ENCODE measurements around the gene PIM2. TPM values are rescaled to one million over a fixed set of nuclear protein-coding genes. Genes with fewer than 3 reads are reported as not detected.

The PIM2 gene
- total and polyA plus RNA-seq, 4 donors, result 14.8 to 36.5 (median 24.5) TPM

- no peak for TF ChIP-seq CTCF (IDR thresholded peaks at IDR 0.05; ENCODE audit: control extremely low read depth, extremely low read depth)
- peaks cover 0 to 7% (median 3%) of the 10 kb centered on the region in 4 donors for H3K36me3 ChIP-seq (ENCODE audit: control insufficient read depth in 4 of 4, insufficient read depth in 4 of 4, low read length in 4 of 4)
- peaks cover 0 to 7% (median under 1%) of the 10 kb centered on the region in 4 donors for H3K9me3 ChIP-seq (ENCODE audit: control insufficient read depth in 4 of 4, insufficient read depth in 3 of 4, low read length in 3 of 4)
- WGBS, 2 donors, result 55 to 64% methylated on average over 9 of the region's 9 CpGs
- H3K4me1 ChIP-seq (ENCODE audit: control insufficient read depth in 5 of 5, insufficient read depth in 5 of 5, low read length in 5 of 5), result peaks cover 0 to 12% (median 3%) of the 10 kb centered on the region in 5 donors
- H3K27me3 ChIP-seq (ENCODE audit: control insufficient read depth in 3 of 3, insufficient read depth in 3 of 3, low read length in 2 of 3), result no peaks in the 10 kb centered on the region
- ATAC-seq (ENCODE audit: insufficient read depth, low FRiP score), result no peak
- H3K4me3 ChIP-seq, result no peak overlapping the region
- peak in 2 of 3 donors; percentile 40 to 41 for DNase-seq
- H3K9ac ChIP-seq (ENCODE audit: insufficient read depth in 1 of 2, low read length in 2 of 2), result peak overlapping the region; percentile 81 to 89
- H3K27ac ChIP-seq (ENCODE audit: low read depth in 1 of 2, low read length in 1 of 2), result peak overlapping the region; percentile 92 to 94
Observed at GRCh38 chrX:48896611-48897011, 22.2 kb downstream of the PIM2 start.

GRCh38 chrX:48894891-48895290, 23.9 kb downstream of the PIM2 start:
- H3K27ac ChIP-seq (ENCODE audit: low read depth in 1 of 2, low read length in 1 of 2), result no peak overlapping the region
- 74 to 92% methylated on average over 6 of the region's 6 CpGs for WGBS, 2 donors
- no peak overlapping the region for H3K9ac ChIP-seq (ENCODE audit: insufficient read depth in 1 of 2, low read length in 2 of 2)
- H3K27me3 ChIP-seq (ENCODE audit: control insufficient read depth in 3 of 3, insufficient read depth in 3 of 3, low read length in 2 of 3), result no peaks in the 10 kb centered on the region
- peaks cover 0 to 12% (median 3%) of the 10 kb centered on the region in 5 donors for H3K4me1 ChIP-seq (ENCODE audit: control insufficient read depth in 5 of 5, insufficient read depth in 5 of 5, low read length in 5 of 5)
- no peak for ATAC-seq (ENCODE audit: insufficient read depth, low FRiP score)
- DNase-seq, result no peak
- TF ChIP-seq CTCF (IDR thresholded peaks at IDR 0.05; ENCODE audit: control extremely low read depth, extremely low read depth), result no peak
- peaks cover 0 to 7% (median under 1%) of the 10 kb centered on the region in 4 donors for H3K9me3 ChIP-seq (ENCODE audit: control insufficient read depth in 4 of 4, insufficient read depth in 3 of 4, low read length in 3 of 4)
- H3K36me3 ChIP-seq (ENCODE audit: control insufficient read depth in 4 of 4, insufficient read depth in 4 of 4, low read length in 4 of 4), result peaks cover 0 to 3% (median under 1%) of the 10 kb centered on the region in 4 donors
- H3K4me3 ChIP-seq, result no peak overlapping the region

- Histone ChIP-seq H3K9me3 (ENCODE audit: control insufficient read depth in 4 of 4, insufficient read depth in 3 of 4, low read length in 3 of 4) (peaks cover 0 to 7% (median under 1%) of the 10 kb centered on the region in 4 donors), H3K36me3 (ENCODE audit: control insufficient read depth in 4 of 4, insufficient read depth in 4 of 4, low read length in 4 of 4) (peaks cover 0 to 3% (median under 1%) of the 10 kb centered on the region in 4 donors), H3K27me3 (ENCODE audit: control insufficient read depth in 3 of 3, insufficient read depth in 3 of 3, low read length in 2 of 3) (no peaks in the 10 kb centered on the region), H3K4me1 (ENCODE audit: control insufficient read depth in 5 of 5, insufficient read depth in 5 of 5, low read length in 5 of 5) (peaks cover 0 to 12% (median 3%) of the 10 kb centered on the region in 5 donors), H3K9ac (ENCODE audit: insufficient read depth in 1 of 2, low read length in 2 of 2) (no peak overlapping the region), H3K27ac (ENCODE audit: low read depth in 1 of 2, low read length in 1 of 2) (no peak overlapping the region), H3K4me3 (no peak overlapping the region)
- TF ChIP-seq CTCF (IDR thresholded peaks at IDR 0.05; ENCODE audit: control extremely low read depth, extremely low read depth), result no peak
- 79 to 100% methylated on average over 10 to 16 of the region's 16 CpGs for WGBS, 2 donors
- ATAC-seq (ENCODE audit: insufficient read depth, low FRiP score) (no peak), DNase-seq (no peak)
Observed at GRCh38 chrX:48893556-48894348, 25.1 kb downstream of the PIM2 start.
